ENCODE results near the gene CFAP91.

Gene CFAP91

GRCh38 chr3:119690043-119690656 is 12.7 kb upstream of the CFAP91 start:
- DNase-seq (ENCODE audit: low read depth, low spot score), result no peak
- Histone ChIP-seq H3K4me3 (no peak overlapping the region), H3K9me3 (ENCODE audit: low read depth, low read length) (no peaks in the 10 kb centered on the region), H3K36me3 (ENCODE audit: insufficient read depth, low read length) (no peaks in the 10 kb centered on the region), H3K9ac (ENCODE audit: insufficient read length) (no peak overlapping the region), H3K27ac (no peak overlapping the region)
- TF ChIP-seq POLR2AphosphoS5 (IDR thresholded peaks at IDR 0.05; ENCODE audit: borderline replicate concordance, low read depth, low read length) (no peak), EZH2 (IDR thresholded peaks at IDR 0.05) (no peak), FOXP2 (optimal IDR thresholded peaks at IDR 0.05; ENCODE audit: control extremely low read depth, extremely low read length, insufficient read depth) (no peak)

- no peak overlapping the region for H3K27ac ChIP-seq
- DNase-seq (ENCODE audit: low read depth, low spot score), result no peak
- no peak overlapping the region for H3K4me3 ChIP-seq
- no peak overlapping the region for H3K9ac ChIP-seq (ENCODE audit: insufficient read length)
- H3K36me3 ChIP-seq (ENCODE audit: insufficient read depth, low read length), result no peaks in the 10 kb centered on the region
- no peaks in the 10 kb centered on the region for H3K9me3 ChIP-seq (ENCODE audit: low read depth, low read length)
- TF ChIP-seq POLR2AphosphoS5 (IDR thresholded peaks at IDR 0.05; ENCODE audit: borderline replicate concordance, low read depth, low read length) (no peak), EZH2 (IDR thresholded peaks at IDR 0.05) (no peak), FOXP2 (optimal IDR thresholded peaks at IDR 0.05; ENCODE audit: control extremely low read depth, extremely low read length, insufficient read depth) (no peak)
Observed at GRCh38 chr3:119695480-119695879, 7.3 kb upstream of the CFAP91 start.

- Histone ChIP-seq H3K36me3 (ENCODE audit: insufficient read depth, low read length) (no peaks in the 10 kb centered on the region), H3K27ac (no peak overlapping the region), H3K9ac (ENCODE audit: insufficient read length) (no peak overlapping the region), H3K9me3 (ENCODE audit: low read depth, low read length) (no peaks in the 10 kb centered on the region), H3K4me3 (no peak overlapping the region)
- DNase-seq (ENCODE audit: low read depth, low spot score), result no peak
- no peak for TF ChIP-seq POLR2AphosphoS5 (IDR thresholded peaks at IDR 0.05; ENCODE audit: borderline replicate concordance, low read depth, low read length)
- TF ChIP-seq FOXP2 (optimal IDR thresholded peaks at IDR 0.05; ENCODE audit: control extremely low read depth, extremely low read length, insufficient read depth), result no peak
- TF ChIP-seq EZH2 (IDR thresholded peaks at IDR 0.05), result no peak
Observed at GRCh38 chr3:119697394-119697793, 5.4 kb upstream of the CFAP91 start.

GRCh38 chr3:119700269-119700919 is 2.4 kb upstream of the CFAP91 start:
- DNase-seq (ENCODE audit: low read depth, low spot score), result no peak
- Histone ChIP-seq H3K27ac (no peak overlapping the region), H3K36me3 (ENCODE audit: insufficient read depth, low read length) (no peaks in the 10 kb centered on the region), H3K4me3 (no peak overlapping the region), H3K9me3 (ENCODE audit: low read depth, low read length) (no peaks in the 10 kb centered on the region), H3K9ac (ENCODE audit: insufficient read length) (no peak overlapping the region)
- TF ChIP-seq POLR2AphosphoS5 (IDR thresholded peaks at IDR 0.05; ENCODE audit: borderline replicate concordance, low read depth, low read length), result no peak
- TF ChIP-seq FOXP2 (optimal IDR thresholded peaks at IDR 0.05; ENCODE audit: control extremely low read depth, extremely low read length, insufficient read depth), result no peak
- TF ChIP-seq EZH2 (IDR thresholded peaks at IDR 0.05), result no peak

GRCh38 chr3:119700920-119701734 is 1.7 kb upstream of the CFAP91 start:
- no peaks in the 10 kb centered on the region for H3K9me3 ChIP-seq (ENCODE audit: low read depth, low read length)
- H3K27ac ChIP-seq, result no peak overlapping the region
- no peak overlapping the region for H3K4me3 ChIP-seq
- H3K9ac ChIP-seq (ENCODE audit: insufficient read length), result no peak overlapping the region
- no peaks in the 10 kb centered on the region for H3K36me3 ChIP-seq (ENCODE audit: insufficient read depth, low read length)
- DNase-seq (ENCODE audit: low read depth, low spot score), result no peak
- no peak for TF ChIP-seq POLR2AphosphoS5 (IDR thresholded peaks at IDR 0.05; ENCODE audit: borderline replicate concordance, low read depth, low read length)
- TF ChIP-seq EZH2 (IDR thresholded peaks at IDR 0.05), result no peak
- no peak for TF ChIP-seq FOXP2 (optimal IDR thresholded peaks at IDR 0.05; ENCODE audit: control extremely low read depth, extremely low read length, insufficient read depth)

- H3K27ac ChIP-seq, result no peak overlapping the region
- no peak for TF ChIP-seq FOXP2 (optimal IDR thresholded peaks at IDR 0.05; ENCODE audit: control extremely low read depth, extremely low read length, insufficient read depth)
- TF ChIP-seq EZH2 (IDR thresholded peaks at IDR 0.05), result no peak
- TF ChIP-seq POLR2AphosphoS5 (IDR thresholded peaks at IDR 0.05; ENCODE audit: borderline replicate concordance, low read depth, low read length), result no peak
- DNase-seq (ENCODE audit: low read depth, low spot score), result no peak
- no peak overlapping the region for H3K4me3 ChIP-seq
- H3K9me3 ChIP-seq (ENCODE audit: low read depth, low read length), result no peaks in the 10 kb centered on the region
- H3K9ac ChIP-seq (ENCODE audit: insufficient read length), result no peak overlapping the region
- no peaks in the 10 kb centered on the region for H3K36me3 ChIP-seq (ENCODE audit: insufficient read depth, low read length)
Observed at GRCh38 chr3:119703820-119704531, 1.2 kb downstream of the CFAP91 start.

GRCh38 chr3:119715105-119715504 is 12.3 kb downstream of the CFAP91 start:
- Histone ChIP-seq H3K27ac (no peak overlapping the region), H3K4me3 (no peak overlapping the region), H3K9me3 (ENCODE audit: low read depth, low read length) (no peaks in the 10 kb centered on the region), H3K36me3 (ENCODE audit: insufficient read depth, low read length) (no peaks in the 10 kb centered on the region), H3K9ac (ENCODE audit: insufficient read length) (no peak overlapping the region)
- DNase-seq (ENCODE audit: low read depth, low spot score), result no peak
- TF ChIP-seq FOXP2 (optimal IDR thresholded peaks at IDR 0.05; ENCODE audit: control extremely low read depth, extremely low read length, insufficient read depth), result no peak
- no peak for TF ChIP-seq EZH2 (IDR thresholded peaks at IDR 0.05)
- no peak for TF ChIP-seq POLR2AphosphoS5 (IDR thresholded peaks at IDR 0.05; ENCODE audit: borderline replicate concordance, low read depth, low read length)

GRCh38 chr3:119716998-119717397 is 14.2 kb downstream of the CFAP91 start:
- TF ChIP-seq EZH2 (IDR thresholded peaks at IDR 0.05) (no peak), POLR2AphosphoS5 (IDR thresholded peaks at IDR 0.05; ENCODE audit: borderline replicate concordance, low read depth, low read length) (no peak), FOXP2 (optimal IDR thresholded peaks at IDR 0.05; ENCODE audit: control extremely low read depth, extremely low read length, insufficient read depth) (no peak)
- no peak overlapping the region for H3K4me3 ChIP-seq

More at GRCh38 chr3:119716998-119717397, 14.2 kb downstream of the CFAP91 start:
- H3K9me3 ChIP-seq (ENCODE audit: low read depth, low read length), result no peaks in the 10 kb centered on the region
- no peak for DNase-seq (ENCODE audit: low read depth, low spot score)
- no peaks in the 10 kb centered on the region for H3K36me3 ChIP-seq (ENCODE audit: insufficient read depth, low read length)
- no peak overlapping the region for H3K27ac ChIP-seq
- no peak overlapping the region for H3K9ac ChIP-seq (ENCODE audit: insufficient read length)

All from SK-N-MC (cell line).